Activated CD4-positive, alpha-beta memory T cell treated with anti-CD3 and anti-CD28 coated beads, Interleukin-2, amount 10 ng/mL, durations not matched to agents 7 days and 5 days (primary cell): ENCODE data around the gene PRRT4. TPM values are rescaled to one million over a fixed set of nuclear protein-coding genes. Genes with fewer than 3 reads are reported as not detected.
A peak's percentile ranks its signal among the peaks of the same experiment; 100 is the strongest.

ENCODE experiments used
- CTCF ChIA-PET: fragments of 350-600 bp; sonication (Branson Sonifier 250); formaldehyde crosslinking; loops from one replicate; lab custom pipeline; 2021; ENCODE audit warnings: antibody characterized with exemption, inconsistent platforms; lab: Charles Lee
- POLR2A ChIA-PET: fragments of 350-600 bp; sonication (Branson Sonifier 250); formaldehyde crosslinking; loops from one replicate; lab custom pipeline; 2021; ENCODE audit warnings: antibody characterized with exemption; lab: Charles Lee
- DNase-seq: peaks from one replicate; pipeline ENCODE4 v3.0.0-alpha.2; 2020
- H3K27ac Mint-ChIP-seq: one replicate; pipeline ENCODE4 v1.8.0; 2021; ENCODE audit warnings: mild to moderate bottlenecking, mixed read lengths
- H3K27me3 Mint-ChIP-seq: one replicate; pipeline ENCODE4 v1.8.0; 2021; ENCODE audit warnings: mixed read lengths
- H3K36me3 Mint-ChIP-seq: one replicate; pipeline ENCODE4 v1.8.0; 2021; ENCODE audit warnings: low read depth, mixed read lengths
- H3K4me1 Mint-ChIP-seq: one replicate; pipeline ENCODE4 v1.8.0; 2021; ENCODE audit warnings: mixed read lengths
- H3K4me3 Mint-ChIP-seq: one replicate; pipeline ENCODE4 v1.8.0; 2021; ENCODE audit warnings: mild to moderate bottlenecking, mixed read lengths
- H3K9me3 Mint-ChIP-seq: one replicate; pipeline ENCODE4 v1.8.0; 2021; ENCODE audit warnings: mixed read lengths
- total RNA-seq, 2 experiments: library from RNA; stranded (reverse); gene quantifications; one replicate each; pipeline ENCODE4 v1.2.3, GENCODE V29; 2021

PRRT4 gene
- total RNA-seq, 2 experiments from 2014 or later, result not detected

- no peak overlapping the region for H3K4me3 Mint-ChIP-seq
- peaks cover 26% of the 10 kb centered on the region for H3K36me3 Mint-ChIP-seq
- DNase-seq, result no peak
- H3K4me1 Mint-ChIP-seq, result no peaks in the 10 kb centered on the region
- H3K9me3 Mint-ChIP-seq, result no peaks in the 10 kb centered on the region
- POLR2A ChIA-PET, result no interaction called here
- no peaks in the 10 kb centered on the region for H3K27me3 Mint-ChIP-seq
- CTCF ChIA-PET, result no interaction called here
- H3K27ac Mint-ChIP-seq, result no peak overlapping the region
Observed at GRCh38 chr7:128393526-128394330, 32.2 kb upstream of the PRRT4 start.

- Mint-ChIP-seq H3K27ac (no peak overlapping the region), H3K27me3 (peaks cover 3% of the 10 kb centered on the region), H3K36me3 (peaks cover 16% of the 10 kb centered on the region), H3K4me1 (no peaks in the 10 kb centered on the region), H3K4me3 (no peak overlapping the region), H3K9me3 (no peaks in the 10 kb centered on the region)
- DNase-seq, result no peak
- POLR2A ChIA-PET, result interaction anchor here (2.1 kb wide), 1 partner anchor 12 kb away, joined by 7 read pairs; no protein-coding TSS in a partner anchor
- CTCF ChIA-PET, result no interaction called here
Observed at GRCh38 chr7:128392446-128393327, 31.2 kb upstream of the PRRT4 start.

- peaks cover 7% of the 10 kb centered on the region for H3K36me3 Mint-ChIP-seq
- no peaks in the 10 kb centered on the region for H3K4me1 Mint-ChIP-seq
- ChIA-PET CTCF (interaction anchor here (1.4 to 3.4 kb wide), 3 partner anchors 9 to 44 kb away, joined by 3 to 21 read pairs (median 10); no protein-coding TSS in a partner anchor), POLR2A (interaction anchor here (2.1 kb wide), 1 partner anchor 13 kb away, joined by 7 read pairs; no protein-coding TSS in a partner anchor)
- no peak overlapping the region for H3K27ac Mint-ChIP-seq
- DNase-seq, result no peak
- peaks cover 3% of the 10 kb centered on the region for H3K27me3 Mint-ChIP-seq
- no peaks in the 10 kb centered on the region for H3K9me3 Mint-ChIP-seq
- H3K4me3 Mint-ChIP-seq, result no peak overlapping the region
Observed at GRCh38 chr7:128391805-128392204, 30.3 kb upstream of the PRRT4 start.

- DNase-seq, result no peak
- Mint-ChIP-seq H3K4me1 (no peaks in the 10 kb centered on the region), H3K9me3 (no peaks in the 10 kb centered on the region), H3K4me3 (no peak overlapping the region), H3K27ac (no peak overlapping the region), H3K36me3 (no peaks in the 10 kb centered on the region), H3K27me3 (peaks cover 3% of the 10 kb centered on the region)
- ChIA-PET POLR2A (interaction anchor here (1.0 to 2.1 kb wide), 3 partner anchors 14 to 47 kb away, joined by 4 to 7 read pairs (median 5); partner anchors contain the start of gene RBM28), CTCF (interaction anchor here (1.4 to 3.4 kb wide), 3 partner anchors 8 to 43 kb away, joined by 3 to 21 read pairs (median 10); no protein-coding TSS in a partner anchor)
Observed at GRCh38 chr7:128390871-128391565, 29.5 kb upstream of the PRRT4 start.

- POLR2A ChIA-PET, result interaction anchor here (0.7 to 1.4 kb wide), 2 partner anchors 19 to 42 kb away, joined by 3 to 5 read pairs; no protein-coding TSS in a partner anchor
- H3K27ac Mint-ChIP-seq, result no peak overlapping the region
- H3K36me3 Mint-ChIP-seq, result no peaks in the 10 kb centered on the region
Observed at GRCh38 chr7:128389618-128390329, 28.3 kb upstream of the PRRT4 start.

GRCh38 chr7:128389085-128389617 is 27.7 kb upstream of the PRRT4 start:
- Mint-ChIP-seq H3K27me3 (peaks cover 3% of the 10 kb centered on the region), H3K36me3 (no peaks in the 10 kb centered on the region), H3K27ac (no peak overlapping the region), H3K4me3 (no peak overlapping the region), H3K9me3 (no peaks in the 10 kb centered on the region), H3K4me1 (no peaks in the 10 kb centered on the region)
- POLR2A ChIA-PET, result interaction anchor here (0.7 to 1.4 kb wide), 2 partner anchors 20 to 45 kb away, joined by 3 read pairs; partner anchors contain the start of gene RBM28
- CTCF ChIA-PET, result interaction anchor here (0.7 to 4.0 kb wide), 9 partner anchors 9 to 71 kb away, joined by 3 to 35 read pairs (median 7); partner anchors contain the start of gene RBM28
- DNase-seq, result no peak

More at GRCh38 chr7:128389618-128390329, 28.3 kb upstream of the PRRT4 start:
- no peak overlapping the region for H3K4me3 Mint-ChIP-seq
- CTCF ChIA-PET, result interaction anchor here (0.7 to 4.0 kb wide), 8 partner anchors 9 to 71 kb away, joined by 3 to 35 read pairs (median 9); partner anchors contain the start of gene RBM28
- H3K27me3 Mint-ChIP-seq, result peaks cover 3% of the 10 kb centered on the region
- no peaks in the 10 kb centered on the region for H3K4me1 Mint-ChIP-seq
- no peaks in the 10 kb centered on the region for H3K9me3 Mint-ChIP-seq
- DNase-seq, result no peak

GRCh38 chr7:128388145-128388485 is 26.6 kb upstream of the PRRT4 start:
- no peaks in the 10 kb centered on the region for H3K9me3 Mint-ChIP-seq
- H3K27ac Mint-ChIP-seq, result no peak overlapping the region
- H3K36me3 Mint-ChIP-seq, result no peaks in the 10 kb centered on the region
- CTCF ChIA-PET, result interaction anchor here (0.7 to 4.4 kb wide), 21 partner anchors 9 to 87 kb away, joined by 3 to 52 read pairs (median 5); partner anchors contain the start of genes IMPDH1 and RBM28
- peaks cover 3% of the 10 kb centered on the region for H3K27me3 Mint-ChIP-seq
- H3K4me1 Mint-ChIP-seq, result no peaks in the 10 kb centered on the region
- DNase-seq, result no peak
- H3K4me3 Mint-ChIP-seq, result no peak overlapping the region
- POLR2A ChIA-PET, result interaction anchor here (1.4 to 1.9 kb wide), 2 partner anchors 41 to 44 kb away, joined by 3 to 10 read pairs; partner anchors contain the start of gene RBM28

GRCh38 chr7:128387216-128388144 is 26.0 kb upstream of the PRRT4 start:
- Mint-ChIP-seq H3K4me1 (no peaks in the 10 kb centered on the region), H3K4me3 (no peak overlapping the region), H3K27ac (no peak overlapping the region), H3K36me3 (no peaks in the 10 kb centered on the region), H3K27me3 (peaks cover 3% of the 10 kb centered on the region), H3K9me3 (no peaks in the 10 kb centered on the region)
- peak; percentile 66 for DNase-seq
- ChIA-PET POLR2A (interaction anchor here (0.8 to 1.9 kb wide), 4 partner anchors 40 to 68 kb away, joined by 3 to 10 read pairs (median 4); partner anchors contain the start of gene RBM28), CTCF (interaction anchor here (0.6 to 4.4 kb wide), 23 partner anchors 10 to 87 kb away, joined by 3 to 52 read pairs (median 4); partner anchors contain the start of genes HILPDA, IMPDH1 and RBM28)

GRCh38 chr7:128385988-128386925 is 24.8 kb upstream of the PRRT4 start:
- no peaks in the 10 kb centered on the region for H3K4me1 Mint-ChIP-seq
- no peak overlapping the region for H3K4me3 Mint-ChIP-seq
- no peaks in the 10 kb centered on the region for H3K36me3 Mint-ChIP-seq
- H3K9me3 Mint-ChIP-seq, result no peaks in the 10 kb centered on the region
- no peak overlapping the region for H3K27ac Mint-ChIP-seq
- CTCF ChIA-PET, result interaction anchor here (0.9 to 4.4 kb wide), 15 partner anchors 9 to 251 kb away, joined by 3 to 52 read pairs (median 12); partner anchors contain the start of genes HILPDA and RBM28
- H3K27me3 Mint-ChIP-seq, result peaks cover 3% of the 10 kb centered on the region
- POLR2A ChIA-PET, result interaction anchor here (0.8 to 1.9 kb wide), 3 partner anchors 39 to 69 kb away, joined by 3 to 10 read pairs (median 6); partner anchors contain the start of gene RBM28
- no peak for DNase-seq
